Fibroblast of upper back skin (primary cell): ENCODE data around the gene PLEKHN1.

Experiments
- DNase-seq: peaks from one replicate; pipeline ENCODE4 v3.0.0-alpha.2; 2013

The PLEKHN1 gene

GRCh38 chr1:929712-930632, 36.3 kb upstream of the PLEKHN1 start:
- no peak for DNase-seq

GRCh38 chr1:930633-931138, 35.6 kb upstream of the PLEKHN1 start:
- DNase-seq, result no peak

DNA sequence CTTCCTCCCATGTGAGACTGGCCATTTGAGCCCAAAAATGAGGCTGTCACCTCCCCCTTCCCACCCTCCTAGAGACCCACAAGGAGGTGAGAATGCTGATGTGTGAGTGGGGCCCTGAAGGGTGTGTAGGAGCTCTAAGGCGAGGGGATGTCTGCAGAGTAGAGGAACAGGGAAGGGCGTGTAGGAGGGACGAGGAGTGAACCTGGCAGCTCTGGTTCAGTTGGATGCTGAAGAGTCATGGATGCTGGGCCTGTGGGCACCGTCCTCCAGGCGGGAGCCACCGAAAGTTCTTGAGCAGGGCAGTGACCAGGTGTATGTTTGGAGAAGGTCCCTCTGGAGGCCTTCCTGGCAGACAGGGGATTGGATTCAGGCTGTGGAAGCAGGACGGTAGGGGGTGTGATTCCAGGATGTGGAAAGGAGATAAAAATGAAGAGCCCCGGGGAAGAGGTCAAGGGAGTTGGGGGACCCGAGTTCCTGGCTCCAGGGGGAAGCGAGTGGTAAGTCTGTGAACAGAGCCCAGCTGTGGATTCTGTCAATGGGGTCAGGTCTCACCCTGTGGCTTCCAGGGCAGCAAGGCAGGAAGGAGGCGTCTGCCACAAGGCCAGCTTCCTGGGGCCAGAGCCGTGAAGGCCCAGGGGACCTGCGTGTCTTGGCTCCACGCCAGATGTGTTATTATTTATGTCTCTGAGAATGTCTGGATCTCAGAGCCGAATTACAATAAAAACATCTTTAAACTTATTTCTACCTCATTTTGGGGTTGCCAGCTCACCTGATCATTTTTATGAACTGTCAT, 34.7 kb upstream of the PLEKHN1 start:
- no peak for DNase-seq

DNA sequence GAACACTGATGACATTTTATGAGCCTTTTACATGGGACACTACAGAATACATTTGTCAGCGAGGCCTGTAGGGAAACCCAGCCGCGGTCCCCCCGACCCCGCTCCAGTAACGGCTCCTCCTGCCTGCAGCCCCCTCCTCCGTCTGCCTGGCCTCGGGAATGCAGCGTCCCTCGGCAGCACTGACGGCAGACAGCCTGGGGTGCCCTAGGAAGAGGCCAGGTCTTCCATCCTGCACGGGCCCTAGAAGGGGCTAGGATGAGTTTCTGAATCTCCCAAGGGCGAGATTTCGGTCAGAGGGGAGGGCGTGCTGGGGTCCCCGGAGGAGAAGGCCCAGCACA, 34.1 kb upstream of the PLEKHN1 start:
- DNase-seq, result no peak

DNA sequence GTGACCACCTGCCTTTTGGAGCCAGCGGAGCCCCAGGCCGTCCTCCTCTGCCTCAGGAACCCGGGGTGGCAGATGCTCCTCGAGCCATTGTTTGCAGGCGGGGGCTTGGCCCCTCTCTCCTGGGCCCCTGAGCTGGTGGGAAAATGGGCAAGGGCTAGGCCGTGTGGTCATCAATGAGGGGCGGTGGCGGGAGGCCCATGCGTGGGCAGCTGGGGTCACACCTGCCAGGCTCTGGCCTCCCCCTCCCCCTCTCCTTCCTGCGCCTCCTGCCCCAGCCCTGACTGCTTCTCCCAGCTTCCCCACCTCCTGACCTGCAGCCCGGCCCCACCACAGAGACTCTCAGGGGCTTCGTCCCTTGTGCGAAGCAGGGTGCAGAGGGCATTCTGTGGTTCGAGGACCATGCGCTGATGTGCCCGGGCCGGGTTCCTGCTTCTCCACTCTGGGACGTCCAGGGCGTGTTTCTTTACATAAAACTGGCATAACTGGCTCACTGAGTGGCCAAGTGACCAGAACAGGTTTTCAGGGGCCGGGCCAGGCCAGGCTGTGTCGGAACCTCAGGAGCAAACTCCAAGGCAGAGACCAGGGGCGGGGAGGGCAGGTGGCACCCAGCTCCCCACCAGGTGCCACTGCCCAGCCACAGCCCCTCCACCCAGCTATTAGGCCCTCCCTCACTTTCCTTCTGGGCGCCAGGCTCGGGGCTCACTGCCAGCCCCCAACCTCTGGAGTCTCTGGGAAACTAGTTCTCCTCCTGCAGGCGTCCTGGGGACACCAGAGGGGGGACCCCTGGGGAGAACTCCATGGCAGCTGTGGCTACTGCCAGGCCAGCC, 33.3 kb upstream of the PLEKHN1 start:
- no peak for DNase-seq

GRCh38 chr1:933603-933940, 32.7 kb upstream of the PLEKHN1 start:
- no peak for DNase-seq

GRCh38 chr1:934991-935750, 31.1 kb upstream of the PLEKHN1 start:
- DNase-seq, result no peak

GRCh38 chr1:935751-936231, 30.5 kb upstream of the PLEKHN1 start:
- peak; percentile 54 for DNase-seq

DNA sequence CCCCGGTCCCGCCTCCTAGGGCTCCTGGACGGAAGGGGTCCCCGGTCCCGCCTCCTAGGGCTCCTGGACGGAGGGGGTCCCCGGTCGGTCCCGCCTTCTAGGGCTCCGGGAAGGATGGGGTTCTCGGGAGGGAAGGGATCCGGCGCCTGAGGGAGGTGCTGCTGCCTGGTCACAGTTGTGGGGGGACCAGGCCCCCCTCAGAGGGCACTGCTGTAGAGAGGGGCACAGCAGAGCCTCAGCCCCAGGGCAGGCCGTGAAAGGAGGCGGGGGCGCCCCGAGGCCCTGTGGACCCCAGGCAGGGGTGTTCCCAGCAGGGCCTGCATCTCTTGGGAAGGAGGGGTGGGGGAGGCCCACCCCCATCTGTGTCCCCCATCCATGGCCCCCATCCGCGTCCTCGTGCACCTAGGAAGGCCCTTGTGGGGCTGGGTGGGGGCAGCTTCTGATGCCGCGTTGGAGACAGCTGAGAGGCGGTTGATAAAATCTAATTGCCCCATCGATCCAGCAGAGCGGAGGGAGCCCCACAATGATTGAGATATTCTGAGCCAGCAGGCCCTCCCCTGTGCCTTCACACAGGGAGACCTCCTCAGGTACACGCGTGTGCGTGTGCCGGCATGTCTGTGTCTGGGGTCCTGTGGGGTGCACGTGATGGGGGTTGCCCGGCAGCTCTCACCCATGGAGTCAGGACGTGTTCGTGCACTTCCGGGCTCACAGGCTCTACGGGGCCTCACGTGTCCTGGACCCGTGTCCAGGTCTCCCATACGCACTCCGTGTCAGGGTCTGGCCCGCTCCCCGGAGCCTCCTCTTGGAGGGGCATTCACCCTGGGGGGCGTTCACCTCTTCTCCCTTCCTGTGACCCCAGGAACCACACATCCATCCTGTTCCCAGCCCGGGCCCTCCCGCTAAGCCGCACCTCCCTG, 29.7 kb upstream of the PLEKHN1 start:
- DNase-seq, result no peak

DNA sequence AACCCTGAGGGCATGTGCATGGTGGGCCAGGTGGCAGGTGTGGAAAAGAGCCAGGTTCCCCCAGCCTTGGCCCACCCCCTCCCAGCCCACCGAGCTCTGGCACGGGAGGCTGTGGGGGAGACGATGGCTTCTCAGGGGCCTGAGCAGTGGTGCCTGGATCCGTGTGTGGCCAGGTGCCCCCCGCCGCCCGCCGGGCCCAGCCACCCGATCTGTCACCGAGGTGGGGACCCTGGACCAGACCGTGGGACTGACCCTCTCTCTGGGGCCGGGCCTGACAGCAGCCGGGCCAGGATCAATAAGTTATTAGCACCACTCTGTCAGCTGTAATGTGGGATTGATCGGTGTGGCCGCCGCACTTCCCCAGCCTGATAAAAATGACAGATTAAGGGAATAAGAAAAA, 28.8 kb upstream of the PLEKHN1 start:
- no peak for DNase-seq

GRCh38 chr1:938088-938683, 28.1 kb upstream of the PLEKHN1 start:
- DNase-seq, result no peak

DNA sequence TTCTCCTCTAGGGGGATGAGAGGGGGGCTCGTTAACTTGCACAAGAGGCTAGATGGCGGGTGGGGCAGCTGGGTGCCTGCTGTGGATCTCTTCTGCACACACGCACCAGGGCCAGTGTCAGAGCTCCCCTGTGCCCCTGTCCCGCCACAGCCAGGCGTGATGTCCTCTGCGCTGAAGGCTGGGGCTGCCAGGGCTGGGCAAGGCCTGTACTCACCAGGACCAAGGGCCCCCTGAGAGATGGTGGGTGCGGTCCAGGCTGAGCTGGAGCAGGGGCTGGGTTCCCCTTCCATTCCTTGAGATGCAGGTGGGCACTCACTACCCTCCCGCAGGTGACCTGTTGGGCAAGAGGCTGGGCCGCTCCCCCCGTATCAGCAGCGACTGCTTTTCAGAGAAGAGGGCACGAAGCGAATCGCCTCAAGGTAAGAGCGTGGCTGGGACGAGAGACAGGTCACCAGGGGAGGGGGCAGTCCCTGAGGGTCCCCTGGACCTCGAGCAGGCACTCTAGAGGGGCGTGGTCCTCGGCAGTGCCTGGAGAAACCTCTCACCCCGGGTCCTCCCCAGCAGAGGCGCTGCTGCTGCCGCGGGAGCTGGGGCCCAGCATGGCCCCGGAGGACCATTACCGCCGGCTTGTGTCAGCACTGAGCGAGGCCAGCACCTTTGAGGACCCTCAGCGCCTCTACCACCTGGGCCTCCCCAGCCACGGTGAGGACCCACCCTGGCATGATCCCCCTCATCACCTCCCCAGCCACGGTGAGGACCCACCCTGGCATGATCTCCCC, 27.4 kb upstream of the PLEKHN1 start:
- DNase-seq, result no peak

- DNase-seq, result no peak
These were observed 26.7 kb upstream of the PLEKHN1 start for GRCh38 chr1:939511-940106.

GRCh38 chr1:940107-941014, 25.9 kb upstream of the PLEKHN1 start:
- DNase-seq, result peak; percentile 85

- no peak for DNase-seq
These were observed 25.2 kb upstream of the PLEKHN1 start for GRCh38 chr1:941015-941587.

DNA sequence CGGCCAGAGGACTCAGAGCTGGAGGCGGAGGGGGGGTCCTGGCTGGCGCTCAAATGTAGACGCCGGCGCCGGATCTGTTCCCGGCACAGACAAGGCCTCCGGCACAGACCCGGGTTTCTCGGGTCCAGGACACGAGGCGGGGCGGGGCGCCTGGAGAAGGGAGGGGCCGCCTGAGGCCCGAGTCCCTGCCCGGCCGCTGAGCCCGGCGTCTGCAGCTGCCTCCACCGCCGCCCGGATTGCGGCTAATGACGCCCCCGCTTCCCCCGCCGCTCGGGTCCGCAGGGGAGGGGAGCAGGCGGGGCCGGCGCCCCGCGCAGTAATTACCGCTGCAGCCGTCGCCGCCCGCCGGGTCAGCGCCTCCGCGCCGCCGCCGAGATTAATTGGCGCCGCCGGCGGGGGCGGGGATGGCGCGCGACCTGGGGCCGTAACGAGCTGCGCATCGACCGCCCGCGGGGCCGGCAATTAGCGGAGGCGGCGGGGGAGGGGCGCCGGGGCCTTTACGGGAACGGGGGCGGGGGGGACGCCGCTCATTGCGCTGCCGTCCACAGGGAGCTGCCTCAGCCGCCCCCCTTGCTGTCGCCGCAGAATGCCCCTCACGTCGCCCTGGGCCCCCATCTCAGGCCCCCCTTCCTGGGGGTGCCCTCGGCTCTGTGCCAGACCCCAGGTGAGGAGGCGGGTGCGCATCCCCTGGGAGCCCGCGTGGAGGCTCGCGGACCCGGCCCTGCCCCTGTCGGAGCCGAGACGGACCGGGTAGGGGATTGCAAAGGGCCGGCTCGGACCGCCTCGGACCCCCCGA, 24.5 kb upstream of the PLEKHN1 start:
- DNase-seq, result peak; percentile 93

- no peak for DNase-seq
These were observed 23.9 kb upstream of the PLEKHN1 start for GRCh38 chr1:942411-942821.
